Spleen (tissue), 11 donors: ENCODE data around the gene TIAM1. TPM values are rescaled to one million over a fixed set of nuclear protein-coding genes. Genes with fewer than 3 reads are reported as not detected.
"Not testable (repeated sequence)": the region's sequence is repeated elsewhere in the genome, so short reads cannot be mapped to it uniquely, and the experiment has no call there.

Source experiments
- DNase-seq: peaks from one replicate; pipeline ENCODE4 v3.0.0-alpha.2; 2020
- H3K27ac ChIP-seq, 8 donors: fragments of 200-600 bp; sonication (generic) in 7 of 8; 1 replicate in 4 of 8; 2 replicates in 4 of 8; pipeline versions ENCODE4 v1.5.0 to v1.8.0; 2016 to 2021; ENCODE audit warnings: inconsistent platforms in 4 of 8, mild to moderate bottlenecking in 4 of 8, moderate library complexity in 1 of 8
- H3K27me3 ChIP-seq, 7 donors: fragments of 200-600 bp; sonication (generic) in 6 of 7; replicated peaks in 1 of 7; 1 replicate in 4 of 7; 2 replicates in 3 of 7; pipeline versions ENCODE4 v1.5.0 to v1.8.0; 2016 to 2021; ENCODE audit warnings: inconsistent platforms in 3 of 7, mild to moderate bottlenecking in 1 of 7
- H3K36me3 ChIP-seq, 6 donors: fragments of 200-600 bp; sonication (generic) in 5 of 6; 1 replicate in 4 of 6; 2 replicates in 2 of 6; pipeline versions ENCODE4 v1.5.0 to v1.8.0; 2016 to 2021; ENCODE audit warnings: inconsistent platforms in 2 of 6
- H3K4me1 ChIP-seq, 6 donors: fragments of 200-600 bp; sonication (generic) in 5 of 6; 1 replicate in 3 of 6; 2 replicates in 3 of 6; pipeline versions ENCODE4 v1.5.0 to v1.8.0; 2016 to 2021; ENCODE audit warnings: inconsistent platforms in 3 of 6
- H3K4me3 ChIP-seq, 8 donors: fragments of 200-600 bp; sonication (generic) in 7 of 8; 1 replicate in 4 of 8; 2 replicates in 4 of 8; pipeline versions ENCODE4 v1.5.0 to v1.8.0; 2016 to 2021; ENCODE audit warnings: inconsistent platforms in 4 of 8, mild to moderate bottlenecking in 4 of 8, moderate library complexity in 2 of 8
- H3K9me3 ChIP-seq, 8 donors: fragments of 200-600 bp; sonication (generic) in 7 of 8; 1 replicate in 4 of 8; 2 replicates in 4 of 8; pipeline versions ENCODE4 v1.5.0 to v1.8.0; 2016 to 2021; ENCODE audit warnings: inconsistent platforms in 4 of 8
- CTCF ChIP-seq, 11 experiments: fragments of 200-600 bp in 7 of 11; fragments of 450-650 bp in 4 of 11; sonication (generic) in 4 of 11; IDR thresholded peaks in 8 of 11; conservative IDR thresholded peaks in 3 of 11; 1 replicate in 7 of 11; 2 replicates in 4 of 11; pipeline versions ENCODE4 v1.4.0 to v1.8.0; 2016 to 2021; ENCODE audit warnings: antibody characterized with exemption in 11 of 11, inconsistent platforms in 4 of 11, mild to moderate bottlenecking in 1 of 11
- POLR2A ChIP-seq, 3 donors: fragments of 450-650 bp; IDR thresholded peaks; one replicate each; pipeline ENCODE4 v1.5.1; 2017; ENCODE audit warnings: antibody characterized with exemption in 3 of 3, mild to moderate bottlenecking in 1 of 3
- POLR2AphosphoS5 ChIP-seq, 3 donors: sonication (generic); formaldehyde crosslinking; IDR thresholded peaks; one replicate each; pipeline ENCODE4 v1.5.1; 2017; ENCODE audit warnings: antibody characterized with exemption in 3 of 3
- WGBS, 5 donors: extraction: QIAGEN DNeasy Blood & Tissue Kit in 3 of 5; methylation state at CpG; one replicate each; pipeline versions ENCODE4 v1.1.5 to v1.1.7; 2013 to 2018; 5-methylcytosine and 5-hydroxymethylcytosine counted together
- intact Hi-C: fragments of 100-400 bp; cut with DNase I; formaldehyde crosslinking; loops from one replicate; pipeline ENCODE4 v1.15.0; 2023; ENCODE audit warnings: low total_unique reads
- polyA plus RNA-seq, 3 donors: library from polyadenylated mRNA; stranded (reverse); fragments of 200-250 nt; gene quantifications; one replicate each; pipeline ENCODE4 v1.2.1, GENCODE V29; 2013
- total RNA-seq, 7 donors: library from RNA; depleted of rRNA in 3 of 7; stranded (reverse); fragments of >200 nt in 3 of 7; fragmentation: NEBNext Ultra II Directional in 4 of 7; extraction: Animal tissue kit (Norgen Biotek cat#: 25700) in 4 of 7; gene quantifications; one replicate each; pipeline versions ENCODE4 v1.1.0 to v1.2.1, GENCODE V29; 2016 to 2021
- donor health status: healthy with polysubstance abuse.
- donor health status: DM: no; HTN: no; CAD: no; lungs with moderate emphysema.
- donor health status: DM: no; HTN: no; CAD: no.
- donor health status: Bipolar disorder and iron deficiency.
- donor health status: healthy.
- donor health status: DM: no; HTN: no; CAD: no.
- donor health status: DM: yes; HTN: yes; CAD: no.

Gene TIAM1
- total and polyA plus RNA-seq, 10 donors = 1.9 to 35.0 (median 18.4) TPM

- intact Hi-C loops = no loop called here
- H3K27me3 ChIP-seq = no peaks in the 10 kb centered on the region
- no peaks in the 10 kb centered on the region for H3K36me3 ChIP-seq
- no peaks in the 10 kb centered on the region for H3K4me1 ChIP-seq
- TF ChIP-seq CTCF (IDR thresholded peaks at IDR 0.05 in 8 of 11, conservative IDR thresholded peaks at IDR 0.05 in 3 of 11) (no peak), POLR2A (IDR thresholded peaks at IDR 0.05) (no peak), POLR2AphosphoS5 (IDR thresholded peaks at IDR 0.05) (no peak)
- peaks cover 0 to 6% (median 0%) of the 10 kb centered on the region in 8 donors for H3K9me3 ChIP-seq
- 89 to 95% (median 93%) methylated on average over 9 of the region's 9 CpGs for WGBS, 5 donors
- H3K4me3 ChIP-seq = no peak overlapping the region
- no peak overlapping the region for H3K27ac ChIP-seq
- no peak for DNase-seq
These were observed 110.3 kb downstream of the TIAM1 start for GRCh38 chr21:31233711-31234110.

- intact Hi-C loops = no loop called here
- TF ChIP-seq POLR2AphosphoS5 (IDR thresholded peaks at IDR 0.05) (no peak), CTCF (IDR thresholded peaks at IDR 0.05 in 8 of 11, conservative IDR thresholded peaks at IDR 0.05 in 3 of 11) (no peak), POLR2A (IDR thresholded peaks at IDR 0.05) (no peak)
- 90 to 94% (median 92%) methylated on average over 3 of the region's 3 CpGs for WGBS, 5 donors
These were observed 111.7 kb downstream of the TIAM1 start for GRCh38 chr21:31232344-31232743.

GRCh38 chr21:31230937-31231336 is 113.1 kb downstream of the TIAM1 start:
- Histone ChIP-seq H3K4me1 (no peaks in the 10 kb centered on the region), H3K36me3 (no peaks in the 10 kb centered on the region), H3K27ac (no peak overlapping the region), H3K4me3 (no peak overlapping the region), H3K27me3 (no peaks in the 10 kb centered on the region), H3K9me3 (peaks cover 0 to 6% (median 0%) of the 10 kb centered on the region in 8 donors)
- TF ChIP-seq POLR2A (IDR thresholded peaks at IDR 0.05) (no peak), POLR2AphosphoS5 (IDR thresholded peaks at IDR 0.05) (no peak), CTCF (IDR thresholded peaks at IDR 0.05 in 8 of 11, conservative IDR thresholded peaks at IDR 0.05 in 3 of 11) (no peak)
- 93 to 97% (median 97%) methylated on average over 6 of the region's 6 CpGs for WGBS, 5 donors
- DNase-seq = no peak
- intact Hi-C loops = no loop called here

More at GRCh38 chr21:31232344-31232743, 111.7 kb downstream of the TIAM1 start:
- no peaks in the 10 kb centered on the region for H3K27me3 ChIP-seq
- DNase-seq = no peak
- H3K4me1 ChIP-seq = no peaks in the 10 kb centered on the region
- no peak overlapping the region for H3K4me3 ChIP-seq
- no peak overlapping the region for H3K27ac ChIP-seq
- H3K9me3 ChIP-seq = peaks cover 0 to 6% (median 0%) of the 10 kb centered on the region in 8 donors
- H3K36me3 ChIP-seq = no peaks in the 10 kb centered on the region

- H3K27me3 ChIP-seq, H3K27ac ChIP-seq, H3K36me3 ChIP-seq, H3K9me3 ChIP-seq, DNase-seq, H3K4me3 ChIP-seq, H3K4me1 ChIP-seq, intact Hi-C loops: not testable (repeated sequence)
- 52 to 71% (median 62%) methylated on average over 6 of the region's 6 CpGs for WGBS, 5 donors
These were observed 115.3 kb downstream of the TIAM1 start for GRCh38 chr21:31228723-31229122.

GRCh38 chr21:31225713-31226112 is 118.3 kb downstream of the TIAM1 start:
- Histone ChIP-seq H3K9me3 (no peaks in the 10 kb centered on the region), H3K4me1 (no peaks in the 10 kb centered on the region), H3K27ac (no peak overlapping the region), H3K27me3 (no peaks in the 10 kb centered on the region), H3K4me3 (no peak overlapping the region), H3K36me3 (no peaks in the 10 kb centered on the region)
- intact Hi-C loops = no loop called here
- no peak for DNase-seq
- WGBS, 5 donors = 88 to 98% (median 93%) methylated on average over 11 of the region's 11 CpGs
- TF ChIP-seq POLR2AphosphoS5 (IDR thresholded peaks at IDR 0.05) (no peak), CTCF (IDR thresholded peaks at IDR 0.05 in 8 of 11, conservative IDR thresholded peaks at IDR 0.05 in 3 of 11) (no peak), POLR2A (IDR thresholded peaks at IDR 0.05) (no peak)
